ENCODE results near the gene USP11.

Gene USP11

GRCh38 chrX:47204970-47205369 lies 27.8 kb upstream of the USP11 start:
- no peak for ATAC-seq

DNA sequence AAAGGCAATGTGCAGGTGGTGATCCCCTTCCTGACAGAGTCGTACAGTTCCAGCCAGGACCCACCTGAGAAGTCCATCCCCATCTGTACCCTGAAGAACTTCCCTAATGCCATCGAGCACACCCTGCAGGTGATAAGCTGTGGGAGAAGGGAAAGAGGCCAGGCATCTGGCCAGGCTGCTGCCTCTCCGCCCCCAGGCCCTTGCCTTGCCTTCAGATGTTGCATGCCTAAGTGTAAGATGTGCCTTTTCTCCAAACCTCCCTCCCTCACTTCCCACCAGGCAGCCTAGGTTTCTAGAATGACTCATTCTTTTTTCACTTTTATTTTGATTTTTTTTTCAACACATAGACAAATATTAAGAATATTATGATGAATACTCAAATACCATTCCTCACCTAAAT lies 26.5 kb upstream of the USP11 start:
- ATAC-seq = no peak

DNA sequence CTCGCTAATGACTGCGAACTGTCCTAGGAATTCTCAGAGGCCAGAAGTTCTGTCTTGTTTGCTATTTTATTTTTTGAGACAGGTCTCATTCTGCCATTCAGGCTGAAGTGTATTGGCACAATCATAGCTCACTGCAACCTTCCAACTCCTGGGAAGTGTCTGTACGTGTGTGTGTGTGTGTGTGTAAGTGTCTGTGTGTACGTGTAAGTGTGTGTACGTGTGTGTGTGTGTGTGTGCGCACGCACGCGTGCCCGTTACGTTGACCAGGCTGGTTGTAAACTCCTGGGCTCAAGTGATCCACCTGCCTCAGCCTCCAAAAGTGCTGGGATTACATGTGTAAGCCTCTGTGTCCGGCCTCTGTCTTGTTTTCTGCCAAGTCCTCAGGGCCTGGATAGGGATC lies 24.7 kb upstream of the USP11 start:
- ATAC-seq = no peak

GRCh38 chrX:47209508-47210238 lies 23.1 kb upstream of the USP11 start:
- ATAC-seq = no peak

- no peak for ATAC-seq
These were observed 22.0 kb upstream of the USP11 start for GRCh38 chrX:47210661-47211425.

DNA sequence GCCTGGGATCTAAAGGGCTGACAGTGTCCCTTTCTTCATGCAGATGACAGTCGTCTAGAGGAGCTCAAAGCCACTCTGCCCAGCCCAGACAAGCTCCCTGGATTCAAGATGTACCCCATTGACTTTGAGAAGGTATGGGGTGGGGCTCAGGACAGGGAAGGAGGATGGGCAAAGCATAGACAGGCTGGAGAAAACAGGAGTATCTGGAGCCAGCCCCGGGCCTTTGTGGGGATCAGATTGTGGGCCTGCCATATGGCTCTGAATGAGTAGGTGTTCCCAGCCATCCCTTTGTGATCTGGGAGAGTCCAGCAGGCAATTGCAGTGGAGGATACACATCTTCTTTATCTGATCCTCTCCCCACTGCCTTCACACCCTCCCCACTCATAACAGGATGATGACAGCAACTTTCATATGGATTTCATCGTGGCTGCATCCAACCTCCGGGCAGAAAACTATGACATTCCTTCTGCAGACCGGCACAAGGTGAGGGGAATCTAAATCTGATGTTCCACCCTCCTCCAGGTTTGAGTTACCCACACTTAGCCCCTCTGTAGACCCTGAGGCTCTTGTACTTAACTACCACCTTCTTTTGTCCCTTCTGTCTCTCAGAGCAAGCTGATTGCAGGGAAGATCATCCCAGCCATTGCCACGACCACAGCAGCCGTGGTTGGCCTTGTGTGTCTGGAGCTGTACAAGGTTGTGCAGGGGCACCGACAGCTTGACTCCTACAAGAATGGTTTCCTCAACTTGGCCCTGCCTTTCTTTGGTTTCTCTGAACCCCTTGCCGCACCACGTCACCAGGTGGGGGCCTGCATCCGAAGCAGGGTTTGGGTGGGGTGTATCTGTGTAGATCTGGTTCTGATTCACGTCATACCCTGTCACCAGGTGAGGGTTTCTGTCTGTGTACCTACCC lies 20.2 kb upstream of the USP11 start:
- no peak for ATAC-seq

- no peak for ATAC-seq
These were observed 18.3 kb upstream of the USP11 start for GRCh38 chrX:47214435-47215077.

GRCh38 chrX:47215291-47215900 lies 17.4 kb upstream of the USP11 start:
- ATAC-seq = no peak

- no peak for ATAC-seq
These were observed 16.4 kb upstream of the USP11 start for GRCh38 chrX:47216393-47216925.

DNA sequence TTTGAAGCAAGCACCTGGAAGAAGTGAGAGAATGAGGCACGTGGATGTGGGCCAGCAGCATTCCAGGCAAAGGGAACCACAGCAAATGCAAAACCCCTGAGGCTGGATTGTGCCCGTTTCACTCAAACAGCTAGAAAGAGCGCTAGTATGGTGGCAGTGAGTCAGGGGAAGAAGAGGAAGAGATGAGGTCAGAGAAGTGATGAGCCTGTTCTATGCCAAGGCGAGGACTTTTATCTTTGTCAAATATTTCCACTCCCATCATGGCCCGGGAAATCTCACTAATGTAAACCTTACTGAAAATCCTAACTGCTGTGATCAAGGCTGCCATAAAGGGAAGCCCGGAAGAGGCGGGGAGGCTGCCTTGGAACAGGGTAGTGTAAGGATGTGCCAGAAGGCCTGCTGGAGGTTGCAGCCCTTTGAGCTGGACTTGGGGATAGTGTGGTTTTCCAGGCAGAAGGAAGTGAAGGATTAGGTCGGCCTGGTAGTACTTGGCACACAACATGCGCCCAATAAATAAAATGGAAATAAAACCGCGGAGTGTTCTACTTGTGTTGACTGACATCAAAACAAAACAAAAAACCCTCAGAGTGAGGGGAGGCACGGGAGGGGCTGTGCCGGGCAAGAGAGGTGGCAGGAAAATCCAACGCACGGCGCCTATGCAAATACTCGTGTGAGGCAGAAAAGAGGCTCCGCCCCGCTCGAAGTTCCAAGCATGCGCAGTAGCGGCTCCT lies 15.5 kb upstream of the USP11 start:
- peak; percentile 15 to 30 for ATAC-seq

GRCh38 chrX:47217852-47218279 lies 14.9 kb upstream of the USP11 start:
- ATAC-seq = peak; percentile 84 to 88

DNA sequence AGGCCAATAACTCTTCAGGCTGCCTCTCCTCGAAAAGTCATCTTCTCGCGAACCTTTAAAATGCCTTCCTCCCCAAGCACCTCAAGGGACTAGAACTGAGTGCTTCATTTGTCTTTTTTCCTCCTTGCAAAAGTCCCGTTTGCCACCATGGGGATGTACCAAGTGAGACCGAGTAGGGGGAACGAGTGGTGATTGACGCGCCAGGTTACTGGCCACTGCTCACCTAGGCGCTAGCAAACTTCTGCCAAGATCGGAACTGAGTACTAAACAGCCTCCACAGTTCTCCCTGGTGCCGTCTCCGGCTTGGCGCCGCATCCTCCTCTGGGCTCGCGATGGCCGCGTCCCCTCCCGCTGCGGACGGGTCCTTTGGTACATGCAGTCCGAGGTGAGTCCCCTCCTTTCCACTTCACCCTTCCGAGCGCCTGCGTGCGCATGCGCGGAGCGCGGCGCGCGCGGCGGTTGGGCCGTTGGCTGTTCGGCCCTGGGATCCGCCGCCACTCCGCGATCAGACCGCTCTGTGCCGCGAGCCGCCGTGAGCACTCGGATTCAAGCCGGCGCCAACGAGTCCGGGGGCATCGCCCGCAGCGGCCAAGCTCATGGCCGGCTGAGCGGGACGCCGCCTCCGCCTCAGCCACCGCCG lies 14.4 kb upstream of the USP11 start, which contains the start of gene CDK16:
Gene CDK16, plus strand, starts transcription at position 402 of the 640 bp plus-strand sequence. CDS start 4,877 bp downstream, outside the sequence.
- peak; percentile 36 to 44 for ATAC-seq

GRCh38 chrX:47218920-47219815 lies 13.6 kb upstream of the USP11 start:
- no peak for ATAC-seq

- ATAC-seq = no peak
These were observed 11.1 kb upstream of the USP11 start for GRCh38 chrX:47221756-47222155.

GRCh38 chrX:47222751-47223350 lies 10.0 kb upstream of the USP11 start:
- ATAC-seq = no peak

DNA sequence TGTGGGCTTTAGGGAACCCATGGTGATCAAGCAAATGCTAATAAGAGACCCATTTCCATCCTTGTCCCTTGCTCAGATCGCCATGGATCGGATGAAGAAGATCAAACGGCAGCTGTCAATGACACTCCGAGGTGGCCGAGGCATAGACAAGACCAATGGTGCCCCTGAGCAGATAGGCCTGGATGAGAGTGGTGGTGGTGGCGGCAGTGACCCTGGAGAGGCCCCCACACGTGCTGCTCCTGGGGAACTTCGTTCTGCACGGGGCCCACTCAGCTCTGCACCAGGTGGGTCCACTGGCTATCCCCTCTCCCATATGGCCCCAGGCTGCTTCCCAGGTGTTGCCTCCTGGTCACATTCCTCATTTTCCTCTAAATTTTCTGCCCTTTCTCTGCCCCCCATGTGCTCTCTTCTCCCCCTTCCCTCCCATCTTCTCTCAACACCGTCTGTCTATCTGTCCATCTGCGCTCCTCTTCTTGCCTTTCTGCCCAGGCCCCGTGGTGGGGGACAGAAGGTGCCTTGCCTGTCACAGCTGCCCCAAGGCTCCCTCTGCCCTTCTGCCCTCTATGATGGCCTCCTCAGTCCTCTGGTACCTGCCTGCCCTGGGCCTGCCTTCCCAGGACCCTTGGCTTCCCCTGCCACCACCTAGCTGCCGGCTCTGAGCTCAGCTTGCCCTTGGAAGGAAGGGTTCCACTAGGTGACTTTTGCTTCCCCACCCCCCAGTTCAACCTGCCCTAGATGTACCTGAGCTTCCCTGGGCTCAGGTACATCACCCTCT lies 9.1 kb upstream of the USP11 start:
- ATAC-seq = no peak

DNA sequence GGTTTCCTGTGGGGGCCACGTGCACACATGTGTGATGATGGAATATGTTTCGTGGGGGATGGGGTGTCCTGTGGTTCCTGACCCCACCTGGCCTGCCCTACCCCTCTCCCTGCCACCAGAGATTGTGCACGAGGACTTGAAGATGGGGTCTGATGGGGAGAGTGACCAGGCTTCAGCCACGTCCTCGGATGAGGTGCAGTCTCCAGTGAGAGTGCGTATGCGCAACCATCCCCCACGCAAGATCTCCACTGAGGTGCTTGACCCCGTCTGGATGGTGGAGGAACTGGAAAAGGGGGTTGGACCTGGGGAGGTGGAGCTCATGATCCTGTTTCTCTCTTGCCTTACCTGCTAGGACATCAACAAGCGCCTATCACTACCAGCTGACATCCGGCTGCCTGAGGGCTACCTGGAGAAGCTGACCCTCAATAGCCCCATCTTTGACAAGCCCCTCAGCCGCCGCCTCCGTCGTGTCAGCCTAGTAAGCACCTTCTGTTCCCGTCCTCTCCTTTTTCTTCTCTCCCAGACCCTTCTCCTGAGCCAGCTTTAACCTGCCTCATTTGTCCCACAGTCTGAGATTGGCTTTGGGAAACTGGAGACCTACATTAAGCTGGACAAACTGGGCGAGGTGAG lies 8.4 kb upstream of the USP11 start:
- no peak for ATAC-seq

DNA sequence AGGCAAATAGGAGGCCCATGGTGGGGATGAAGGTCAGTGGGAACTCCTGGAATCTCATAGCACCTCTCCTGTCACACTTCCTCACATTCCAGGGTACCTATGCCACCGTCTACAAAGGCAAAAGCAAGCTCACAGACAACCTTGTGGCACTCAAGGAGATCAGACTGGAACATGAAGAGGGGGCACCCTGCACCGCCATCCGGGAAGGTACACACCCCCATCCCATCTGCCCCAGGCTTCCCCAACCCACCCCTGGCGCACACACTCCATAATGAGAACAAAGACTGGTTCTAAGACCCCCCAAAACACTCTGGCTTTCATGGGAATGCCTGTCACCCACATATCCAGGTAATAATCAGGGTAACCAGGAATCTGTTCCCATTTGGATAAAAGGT lies 7.9 kb upstream of the USP11 start:
- ATAC-seq = no peak

Data from activated CD4-positive, CD25-positive, alpha-beta regulatory T cell treated with anti-CD3 and anti-CD28 coated beads, Interleukin-2, amount 50 U/mL, for 24 hours (primary cell).